CD14-positive monocyte (primary cell): Measurements from ENCODE around the gene ATAD2B. TPM values are rescaled to one million over a fixed set of nuclear protein-coding genes. Genes with fewer than 3 reads are reported as not detected.

Experiments
- DNase-seq, 3 donors: peaks; one replicate each; pipeline ENCODE4 v3.0.0-alpha.2; 2011 to 2022
- H2AFZ ChIP-seq: 2 replicates; pipeline ENCODE4 v1.6.0; 2012; ENCODE audit warnings: mild to moderate bottlenecking, low read depth, low read length, inconsistent platforms; ENCODE audit not compliant: insufficient read depth, poor library complexity, severe bottlenecking
- H3K27ac ChIP-seq, 2 donors: 1 replicate in 1 of 2; 2 replicates in 1 of 2; pipeline ENCODE4 v1.5.1; 2012 to 2013; ENCODE audit warnings: low read length in 2 of 2, control low read depth in 1 of 2, inconsistent platforms in 1 of 2, low read depth in 1 of 2, mild to moderate bottlenecking in 1 of 2
- H3K27me3 ChIP-seq, 2 donors: one replicate each; pipeline versions ENCODE4 v1.6.0 to v1.6.1; 2011 to 2013; ENCODE audit warnings: low read length in 2 of 2; ENCODE audit not compliant: control insufficient read depth in 2 of 2, insufficient read depth in 2 of 2
- H3K36me3 ChIP-seq, 2 donors: replicated peaks in 1 of 2; 1 replicate in 1 of 2; 2 replicates in 1 of 2; pipeline versions ENCODE4 v1.5.1 to v1.6.1; 2012 to 2013; ENCODE audit warnings: low read length in 2 of 2, control low read depth in 1 of 2, inconsistent platforms in 1 of 2, mild to moderate bottlenecking in 1 of 2; ENCODE audit not compliant: insufficient read depth in 2 of 2, control insufficient read depth in 1 of 2
- H3K4me1 ChIP-seq, 2 donors: 1 replicate in 1 of 2; 2 replicates in 1 of 2; pipeline versions ENCODE4 v1.5.1 to v1.6.1; 2012 to 2013; ENCODE audit warnings: low read length in 2 of 2, control low read depth in 1 of 2, inconsistent platforms in 1 of 2, mild to moderate bottlenecking in 1 of 2, moderate library complexity in 1 of 2; ENCODE audit not compliant: insufficient read depth in 2 of 2, control insufficient read depth in 1 of 2
- H3K4me2 ChIP-seq: replicated peaks from 2 replicates; pipeline ENCODE3; 2012; ENCODE audit warnings: low read length, moderate library complexity, mild to moderate bottlenecking; ENCODE audit not compliant: poor library complexity, severe bottlenecking; ENCODE audit errors: extremely low read depth
- H3K4me3 ChIP-seq, 3 experiments: fragments of 200-600 bp in 1 of 3; sonication (generic) in 1 of 3; replicated peaks in 1 of 3; 1 replicate in 2 of 3; 2 replicates in 1 of 3; pipeline ENCODE4 v1.5.1; 2011 to 2013; ENCODE audit warnings: low read length in 3 of 3, mild to moderate bottlenecking in 3 of 3, control low read depth in 2 of 3, low read depth in 2 of 3, inconsistent platforms in 1 of 3, moderate library complexity in 1 of 3
- H3K79me2 ChIP-seq: 2 replicates; pipeline ENCODE4 v1.6.0; 2012; ENCODE audit warnings: mild to moderate bottlenecking, control low read depth, inconsistent platforms, low read length, moderate library complexity; ENCODE audit not compliant: insufficient read depth
- H3K9ac ChIP-seq: 2 replicates; pipeline ENCODE4 v1.6.0; 2017; ENCODE audit warnings: low read length, mild to moderate bottlenecking; ENCODE audit not compliant: insufficient read depth, poor library complexity, severe bottlenecking
- H3K9me3 ChIP-seq, 2 donors: replicated peaks in 1 of 2; 1 replicate in 1 of 2; 2 replicates in 1 of 2; pipeline versions ENCODE4 v1.5.1 to v1.6.1; 2012 to 2013; ENCODE audit warnings: low read length in 2 of 2, control low read depth in 1 of 2; ENCODE audit not compliant: control insufficient read depth in 1 of 2, insufficient read depth in 1 of 2
- H4K20me1 ChIP-seq: 2 replicates; pipeline ENCODE4 v1.6.0; 2012; ENCODE audit warnings: mild to moderate bottlenecking, low read length, control low read depth, moderate library complexity; ENCODE audit not compliant: insufficient read depth
- H3K27ac Mint-ChIP-seq, 7 donors: one replicate each; pipeline ENCODE4 v1.8.0; 2020; ENCODE audit warnings: mild to moderate bottlenecking in 7 of 7, mixed read lengths in 7 of 7, moderate library complexity in 6 of 7, inconsistent platforms in 2 of 7
- H3K27me3 Mint-ChIP-seq, 3 donors: one replicate each; pipeline ENCODE4 v1.8.0; 2021 to 2022; ENCODE audit warnings: low read depth in 3 of 3, mild to moderate bottlenecking in 3 of 3, mixed read lengths in 3 of 3, moderate library complexity in 3 of 3, inconsistent platforms in 1 of 3
- H3K36me3 Mint-ChIP-seq, 2 donors: one replicate each; pipeline ENCODE4 v1.8.0; 2020; ENCODE audit warnings: mixed read lengths in 2 of 2, inconsistent platforms in 1 of 2, mild to moderate bottlenecking in 1 of 2
- H3K4me1 Mint-ChIP-seq: one replicate; pipeline ENCODE4 v1.8.0; 2020; ENCODE audit warnings: mild to moderate bottlenecking, mixed read lengths
- H3K4me3 Mint-ChIP-seq, 2 donors: one replicate each; pipeline ENCODE4 v1.8.0; 2020; ENCODE audit warnings: mild to moderate bottlenecking in 2 of 2, mixed read lengths in 2 of 2, moderate library complexity in 1 of 2
- H3K9me3 Mint-ChIP-seq, 7 donors: one replicate each; pipeline ENCODE4 v1.8.0; 2020 to 2022; ENCODE audit warnings: mixed read lengths in 7 of 7, mild to moderate bottlenecking in 6 of 7, moderate library complexity in 6 of 7, inconsistent platforms in 2 of 7
- WGBS: methylation state at CpG from one replicate; pipeline ENCODE4 v1.1.5; 2013; ENCODE audit warnings: missing lambda C conversion rate; ENCODE audit not compliant: insufficient coverage; 5-methylcytosine and 5-hydroxymethylcytosine counted together
- intact Hi-C, 2 donors: fragments of 100-400 bp; cut with micrococcal nuclease; formaldehyde crosslinking; loops; one replicate each; pipeline versions ENCODE4 v1.15.0 to v1.15.1; 2023
- polyA plus RNA-seq, 3 donors: library from polyadenylated mRNA; depleted of rRNA in 1 of 3; unstranded in 2 of 3; stranded (reverse) in 1 of 3; fragments of 300-500 nt in 2 of 3; fragments of >200 nt in 1 of 3; fragmentation: Illumina TruSeq in 2 of 3; gene quantifications; 1 replicate in 2 of 3; 2 replicates in 1 of 3; pipeline ENCODE4 v1.2.3, GENCODE V29; 2012 to 2021
- TF ChIP-seq, protein P1 (sequence below): fragments of 200-600 bp; IDR thresholded peaks from one replicate; pipeline ENCODE4 v1.8.0; 2022; ENCODE audit warnings: antibody characterized with exemption, mild to moderate bottlenecking

Gene ATAD2B
- polyA plus RNA-seq, 3 donors: 4.9 to 12.1 (median 7.2) TPM

DNA sequence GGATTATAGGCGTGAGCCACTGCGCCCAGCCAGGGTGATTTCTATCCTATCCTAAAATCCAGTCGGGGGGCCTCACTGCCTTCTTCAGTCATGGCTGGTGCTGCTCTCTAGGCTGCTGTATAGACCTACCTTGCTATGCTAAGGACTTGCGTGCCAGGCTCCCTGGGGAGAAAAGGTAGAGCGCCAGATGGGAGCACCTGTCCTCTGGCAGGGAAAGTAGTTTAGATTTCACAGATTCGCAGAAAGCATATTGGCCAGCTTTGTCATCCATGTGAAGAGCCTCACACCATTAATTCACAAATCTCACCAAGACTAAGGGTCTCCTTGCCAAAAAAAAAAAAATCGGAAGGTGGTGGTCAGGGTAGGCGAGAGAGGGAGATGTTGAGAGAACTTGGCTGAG lies 217.6 kb downstream of the ATAD2B start:
- H3K9me3 Mint-ChIP-seq: peaks cover 0 to 3% (median 0%) of the 10 kb centered on the region in 7 donors
- WGBS: no CpG with 5 or more reads among the region's 8 CpGs

DNA sequence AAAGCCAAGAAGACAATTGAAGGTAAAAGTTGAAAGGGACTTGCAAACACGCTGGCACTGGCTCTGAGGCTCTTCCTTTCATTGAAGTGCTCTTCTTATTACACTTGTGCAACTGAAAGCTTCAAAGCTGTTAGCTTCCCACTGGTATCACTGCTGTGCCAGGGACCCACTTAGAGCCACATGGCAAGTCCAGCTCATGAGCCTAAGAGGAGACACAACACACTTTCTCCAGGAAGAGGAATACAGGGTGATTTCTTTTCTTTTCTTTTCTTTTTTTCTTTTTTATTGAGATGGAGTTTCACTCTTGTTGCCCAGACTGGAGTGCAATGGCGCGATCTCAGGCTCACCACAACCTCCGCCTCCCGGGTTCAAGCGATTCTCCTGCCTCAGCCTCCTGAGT lies 218.2 kb downstream of the ATAD2B start:
- Histone ChIP-seq H3K27ac (no peak overlapping the region), H2AFZ (no peak overlapping the region), H3K4me1 (peaks cover 7 to 19% of the 10 kb centered on the region in 2 donors), H3K4me2 (no peak overlapping the region), H3K27me3 (no peaks in the 10 kb centered on the region), H4K20me1 (no peaks in the 10 kb centered on the region), H3K9ac (no peak overlapping the region), H3K4me3 (no peak overlapping the region), H3K79me2 (no peaks in the 10 kb centered on the region), H3K36me3 (peaks cover 18 to 63% of the 10 kb centered on the region in 2 donors), H3K9me3 (no peaks in the 10 kb centered on the region)
- no peak for DNase-seq
- peak overlapping the region in 1 of 7 donors; percentile 22 for H3K27ac Mint-ChIP-seq
- H3K9me3 Mint-ChIP-seq: peaks cover 0 to 5% (median 0%) of the 10 kb centered on the region in 7 donors
- peaks cover 42 to 50% of the 10 kb centered on the region in 2 donors for H3K36me3 Mint-ChIP-seq
- peaks cover 0 to 2% (median 0%) of the 10 kb centered on the region in 3 donors for H3K27me3 Mint-ChIP-seq
- TF ChIP-seq, protein P1, sequence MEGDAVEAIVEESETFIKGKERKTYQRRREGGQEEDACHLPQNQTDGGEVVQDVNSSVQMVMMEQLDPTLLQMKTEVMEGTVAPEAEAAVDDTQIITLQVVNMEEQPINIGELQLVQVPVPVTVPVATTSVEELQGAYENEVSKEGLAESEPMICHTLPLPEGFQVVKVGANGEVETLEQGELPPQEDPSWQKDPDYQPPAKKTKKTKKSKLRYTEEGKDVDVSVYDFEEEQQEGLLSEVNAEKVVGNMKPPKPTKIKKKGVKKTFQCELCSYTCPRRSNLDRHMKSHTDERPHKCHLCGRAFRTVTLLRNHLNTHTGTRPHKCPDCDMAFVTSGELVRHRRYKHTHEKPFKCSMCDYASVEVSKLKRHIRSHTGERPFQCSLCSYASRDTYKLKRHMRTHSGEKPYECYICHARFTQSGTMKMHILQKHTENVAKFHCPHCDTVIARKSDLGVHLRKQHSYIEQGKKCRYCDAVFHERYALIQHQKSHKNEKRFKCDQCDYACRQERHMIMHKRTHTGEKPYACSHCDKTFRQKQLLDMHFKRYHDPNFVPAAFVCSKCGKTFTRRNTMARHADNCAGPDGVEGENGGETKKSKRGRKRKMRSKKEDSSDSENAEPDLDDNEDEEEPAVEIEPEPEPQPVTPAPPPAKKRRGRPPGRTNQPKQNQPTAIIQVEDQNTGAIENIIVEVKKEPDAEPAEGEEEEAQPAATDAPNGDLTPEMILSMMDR: no peak
- no peak overlapping the region for H3K4me3 Mint-ChIP-seq
- intact Hi-C loops: no loop called here
- H3K4me1 Mint-ChIP-seq: peaks cover 23% of the 10 kb centered on the region
- 100% methylated on average over 1 of the region's 6 CpGs for WGBS

More for the DNA sequence above, 217.6 kb downstream of the ATAD2B start:
- Histone ChIP-seq H3K79me2 (no peaks in the 10 kb centered on the region), H3K4me3 (no peak overlapping the region), H3K27ac (no peak overlapping the region), H3K4me2 (no peak overlapping the region), H3K36me3 (peaks cover 18 to 63% of the 10 kb centered on the region in 2 donors), H4K20me1 (no peaks in the 10 kb centered on the region), H3K9me3 (no peaks in the 10 kb centered on the region), H3K4me1 (peaks cover 8 to 15% of the 10 kb centered on the region in 2 donors), H3K27me3 (no peaks in the 10 kb centered on the region), H3K9ac (no peak overlapping the region), H2AFZ (no peak overlapping the region)
- H3K4me1 Mint-ChIP-seq: peaks cover 22% of the 10 kb centered on the region
- peaks cover 42 to 50% of the 10 kb centered on the region in 2 donors for H3K36me3 Mint-ChIP-seq
- H3K4me3 Mint-ChIP-seq: no peak overlapping the region
- TF ChIP-seq, protein P1: no peak
- no peak for DNase-seq
- intact Hi-C loops: no loop called here
- H3K27ac Mint-ChIP-seq: no peak overlapping the region
- peaks cover 0 to 2% (median 0%) of the 10 kb centered on the region in 3 donors for H3K27me3 Mint-ChIP-seq
